Endothelial cell of umbilical vein (primary cell): ENCODE results near the gene CCT6B. TPM values are rescaled to one million over a fixed set of nuclear protein-coding genes. Genes with fewer than 3 reads are reported as not detected.

Experiments used
- BruUV-seq: library from RNA; stranded (reverse); fragments of 400-500 nt; replicated peaks from 2 replicates; lab custom pipeline; 2021; lab: Mats Ljungman, UMichigan
- CTCF ChIA-PET: fragments of 300-600, 350-600 bp; sonication (Branson Sonifier 250); formaldehyde crosslinking; loops from one replicate; lab custom pipeline; 2021; ENCODE audit warnings: antibody characterized with exemption, inconsistent platforms; lab: Charles Lee
- POLR2A ChIA-PET: fragments of 300-600, 350-600 bp; sonication (Branson Sonifier 250); formaldehyde crosslinking; loops from one replicate; lab custom pipeline; 2021; ENCODE audit warnings: antibody characterized with exemption, inconsistent platforms; lab: Charles Lee
- DNase-seq: peaks from one replicate; pipeline ENCODE4 v3.0.0-alpha.2; 2011; ENCODE audit warnings: low read depth, low spot score
- FAIRE-seq: peaks from 2 replicates; lab custom pipeline; 2011; peaks lifted over from hg19 to GRCh38; lab: Jason Lieb, UNC
- H2AFZ ChIP-seq: 2 replicates; pipeline ENCODE4 v1.6.0; 2012; ENCODE audit warnings: low read depth, low read length, control low read depth, inconsistent platforms
- H3K27ac ChIP-seq: 2 replicates; pipeline ENCODE4 v1.5.1; 2011; ENCODE audit warnings: low read depth, mild to moderate bottlenecking, control low read depth, low read length, moderate library complexity; ENCODE audit not compliant: insufficient read depth
- H3K27me3 ChIP-seq, 2 experiments: 2 replicates each; pipeline versions ENCODE4 v1.6.0 to v1.6.1; 2011; ENCODE audit warnings: low read length in 2 of 2, mixed read lengths in 1 of 2; ENCODE audit not compliant: control insufficient read depth in 2 of 2, insufficient read depth in 2 of 2
- H3K36me3 ChIP-seq, 2 experiments: 2 replicates in 1 of 2; 3 replicates in 1 of 2; pipeline ENCODE4 v1.5.1; 2011; ENCODE audit warnings: low read length in 2 of 2, mild to moderate bottlenecking in 1 of 2, moderate library complexity in 1 of 2; ENCODE audit not compliant: control insufficient read depth in 2 of 2, insufficient read depth in 2 of 2; ENCODE audit errors: extremely low read depth in 1 of 2
- H3K4me1 ChIP-seq: 3 replicates; pipeline ENCODE4 v1.5.1; 2011; ENCODE audit warnings: mild to moderate bottlenecking, low read length; ENCODE audit not compliant: control insufficient read depth, insufficient read depth; ENCODE audit errors: extremely low read depth
- H3K4me2 ChIP-seq: 2 replicates; pipeline ENCODE4 v1.6.1; 2011; ENCODE audit warnings: low read length, control low read depth, mixed read lengths; ENCODE audit not compliant: insufficient read depth
- H3K4me3 ChIP-seq, 3 experiments: fragments of 200-600 bp in 1 of 3; sonication (generic), shearing (Covaris generic) in 1 of 3; replicated peaks in 1 of 3; 2 replicates each; pipeline ENCODE4 v1.5.1; 2011 to 2016; ENCODE audit warnings: control low read depth in 3 of 3, low read length in 3 of 3, mild to moderate bottlenecking in 2 of 3, inconsistent platforms in 1 of 3, low read depth in 1 of 3, moderate library complexity in 1 of 3; ENCODE audit not compliant: insufficient read depth in 1 of 3
- H3K79me2 ChIP-seq: 2 replicates; pipeline ENCODE4 v1.6.0; 2012; ENCODE audit warnings: low read length, inconsistent platforms; ENCODE audit not compliant: control insufficient read depth, insufficient read depth
- H3K9ac ChIP-seq: replicated peaks from 2 replicates; pipeline ENCODE3; 2011; ENCODE audit warnings: low read length, control low read depth; ENCODE audit not compliant: insufficient read depth; ENCODE audit errors: extremely low read depth
- H3K9me1 ChIP-seq: replicated peaks from 3 replicates; pipeline ENCODE4 v1.6.0; 2011; ENCODE audit warnings: mild to moderate bottlenecking, low read length; ENCODE audit not compliant: control insufficient read depth, insufficient read depth; ENCODE audit errors: extremely low read depth
- H3K9me3 ChIP-seq: replicated peaks from 2 replicates; pipeline ENCODE4 v1.5.1; 2012; ENCODE audit warnings: low read length, inconsistent platforms; ENCODE audit not compliant: control insufficient read depth, insufficient read depth
- H4K20me1 ChIP-seq: replicated peaks from 2 replicates; pipeline ENCODE3; 2011; ENCODE audit warnings: mild to moderate bottlenecking, low read length; ENCODE audit not compliant: control insufficient read depth, insufficient read depth; ENCODE audit errors: extremely low read depth
- GATA2 ChIP-seq: IDR thresholded peaks from 2 replicates; pipeline ENCODE4 v1.7.0; 2011; ENCODE audit warnings: low read depth, mild to moderate bottlenecking, moderate library complexity, mixed read lengths, low read length; ENCODE audit not compliant: insufficient read length, insufficient read depth
- JUN ChIP-seq: IDR thresholded peaks from 2 replicates; pipeline ENCODE4 v1.6.1; 2011; ENCODE audit warnings: borderline replicate concordance, low read depth; ENCODE audit not compliant: insufficient read length, insufficient read depth
- MYC ChIP-seq: IDR thresholded peaks from one replicate; pipeline ENCODE4 v1.6.1; 2011; ENCODE audit warnings: mild to moderate bottlenecking, low read depth, low read length
- POLR2A ChIP-seq: IDR thresholded peaks from 2 replicates; pipeline ENCODE4 v1.6.1; 2012; ENCODE audit warnings: low read depth, mild to moderate bottlenecking, control low read depth, low read length
- POLR2AphosphoS5 ChIP-seq: IDR thresholded peaks from 2 replicates; pipeline ENCODE4 v1.6.1; 2012; ENCODE audit warnings: low read depth, mild to moderate bottlenecking, control low read depth, low read length, moderate library complexity; ENCODE audit not compliant: insufficient read depth
- dilution Hi-C: fragments of 300-500 bp; cut with MboI; formaldehyde crosslinking; loops from one replicate; pipeline ENCODE4 v1.15.0; 2019; ENCODE audit warnings: low sequenced_read_pairs; ENCODE audit not compliant: extremely low pct_ligation_motif_present
- intact Hi-C: fragments of 100-400 bp; cut with micrococcal nuclease; formaldehyde crosslinking; loops from one replicate; pipeline ENCODE4 v1.10.0; 2022
- polyA plus RNA-seq, 4 experiments: library from polyadenylated mRNA; depleted of rRNA in 3 of 4; stranded (reverse) in 3 of 4; unstranded in 1 of 4; fragments of >200 nt; gene quantifications; 2 replicates each; pipeline versions ENCODE4 v1.2.1 to v1.2.3, GENCODE V29; 2011 to 2012; ENCODE audit warnings: missing spikeins in 1 of 4
- total RNA-seq: library from RNA; stranded (reverse); gene quantifications from 2 replicates; pipeline ENCODE4 v1.2.3, GENCODE V29; 2021
- TF ChIP-seq, protein P1 (sequence below): IDR thresholded peaks from 2 replicates; pipeline ENCODE4 v1.6.1; 2011; ENCODE audit not compliant: insufficient read depth, insufficient read length
- TF ChIP-seq, protein P2 (sequence below), 2 donors: IDR thresholded peaks; 1 replicate in 1 of 2; 2 replicates in 1 of 2; pipeline ENCODE4 v1.5.1; 2011; ENCODE audit warnings: low read length in 2 of 2, mild to moderate bottlenecking in 2 of 2, moderate library complexity in 2 of 2, control low read depth in 1 of 2, inconsistent platforms in 1 of 2, low read depth in 1 of 2; ENCODE audit not compliant: insufficient read depth in 1 of 2; ENCODE audit errors: extremely low read depth in 1 of 2

The CCT6B gene
- total and polyA plus RNA-seq, 2 donors (not counting 3 experiments of a cell fraction or from before 2014, with no cell fraction given), result 0.35 to 1.6 TPM

DNA sequence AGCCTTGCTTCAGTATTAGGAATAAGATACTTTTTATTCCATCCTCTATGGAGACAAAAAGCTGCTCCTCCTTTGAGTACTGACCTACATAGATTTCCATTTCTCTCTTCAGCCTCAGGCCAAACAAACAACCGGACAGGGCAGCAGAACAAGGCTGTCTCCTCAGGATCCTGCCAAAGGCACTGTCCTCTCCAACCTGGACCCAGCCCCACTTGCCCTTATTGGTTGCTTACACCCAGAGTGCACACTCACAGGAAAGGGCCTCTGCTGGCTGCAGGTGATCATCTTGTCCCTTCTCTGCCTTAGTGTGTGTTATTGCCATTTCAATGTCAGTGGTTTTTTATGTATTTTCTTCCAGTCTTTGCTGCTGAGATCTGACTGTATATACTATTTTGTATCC is 45.7 kb upstream of the CCT6B start:
- FAIRE-seq, result no peak
- H3K9me1 ChIP-seq, result no peaks in the 10 kb centered on the region
- H4K20me1 ChIP-seq, result no peaks in the 10 kb centered on the region
- H2AFZ ChIP-seq, result no peak overlapping the region
- no peaks in the 10 kb centered on the region for H3K9me3 ChIP-seq
- no peaks in the 10 kb centered on the region for H3K79me2 ChIP-seq
- H3K4me3 ChIP-seq, result no peak overlapping the region
- no peak overlapping the region for H3K4me2 ChIP-seq
- intact Hi-C loops, result no loop called here
- H3K27ac ChIP-seq, result no peak overlapping the region
- dilution Hi-C loops, result no loop called here
- CTCF ChIA-PET, result interaction anchor here (1.8 kb wide), 1 partner anchor 112 kb away, joined by 5 read pairs; no protein-coding TSS in a partner anchor
- no peaks in the 10 kb centered on the region for H3K27me3 ChIP-seq
- no peak overlapping the region for H3K9ac ChIP-seq
- POLR2A ChIA-PET, result no interaction called here
- no TSS peak for BruUV-seq
- H3K36me3 ChIP-seq, result peaks cover 8 to 9% of the 10 kb centered on the region in 2 experiments
- no peak for TF ChIP-seq POLR2A
- no peak for TF ChIP-seq MYC
- no peak for TF ChIP-seq GATA2
- TF ChIP-seq, protein P1, sequence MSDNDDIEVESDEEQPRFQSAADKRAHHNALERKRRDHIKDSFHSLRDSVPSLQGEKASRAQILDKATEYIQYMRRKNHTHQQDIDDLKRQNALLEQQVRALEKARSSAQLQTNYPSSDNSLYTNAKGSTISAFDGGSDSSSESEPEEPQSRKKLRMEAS, result no peak
- TF ChIP-seq, protein P2, sequence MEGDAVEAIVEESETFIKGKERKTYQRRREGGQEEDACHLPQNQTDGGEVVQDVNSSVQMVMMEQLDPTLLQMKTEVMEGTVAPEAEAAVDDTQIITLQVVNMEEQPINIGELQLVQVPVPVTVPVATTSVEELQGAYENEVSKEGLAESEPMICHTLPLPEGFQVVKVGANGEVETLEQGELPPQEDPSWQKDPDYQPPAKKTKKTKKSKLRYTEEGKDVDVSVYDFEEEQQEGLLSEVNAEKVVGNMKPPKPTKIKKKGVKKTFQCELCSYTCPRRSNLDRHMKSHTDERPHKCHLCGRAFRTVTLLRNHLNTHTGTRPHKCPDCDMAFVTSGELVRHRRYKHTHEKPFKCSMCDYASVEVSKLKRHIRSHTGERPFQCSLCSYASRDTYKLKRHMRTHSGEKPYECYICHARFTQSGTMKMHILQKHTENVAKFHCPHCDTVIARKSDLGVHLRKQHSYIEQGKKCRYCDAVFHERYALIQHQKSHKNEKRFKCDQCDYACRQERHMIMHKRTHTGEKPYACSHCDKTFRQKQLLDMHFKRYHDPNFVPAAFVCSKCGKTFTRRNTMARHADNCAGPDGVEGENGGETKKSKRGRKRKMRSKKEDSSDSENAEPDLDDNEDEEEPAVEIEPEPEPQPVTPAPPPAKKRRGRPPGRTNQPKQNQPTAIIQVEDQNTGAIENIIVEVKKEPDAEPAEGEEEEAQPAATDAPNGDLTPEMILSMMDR (IDR thresholded peaks at IDR 0.05; ENCODE audit: extremely low read depth in 1 of 2, insufficient read depth in 1 of 2, low read depth in 1 of 2, low read length in 2 of 2), result no peak
- TF ChIP-seq POLR2AphosphoS5, result no peak
- TF ChIP-seq JUN, result no peak
- no peaks in the 10 kb centered on the region for H3K4me1 ChIP-seq
- DNase-seq, result no peak
